ENCODE measurements around the gene HDAC4. TPM values are rescaled to one million over a fixed set of nuclear protein-coding genes. Genes with fewer than 3 reads are reported as not detected.

HDAC4 gene
- total RNA-seq, 2 experiments from 2014 or later = 64.8 to 67.4 TPM

DNA sequence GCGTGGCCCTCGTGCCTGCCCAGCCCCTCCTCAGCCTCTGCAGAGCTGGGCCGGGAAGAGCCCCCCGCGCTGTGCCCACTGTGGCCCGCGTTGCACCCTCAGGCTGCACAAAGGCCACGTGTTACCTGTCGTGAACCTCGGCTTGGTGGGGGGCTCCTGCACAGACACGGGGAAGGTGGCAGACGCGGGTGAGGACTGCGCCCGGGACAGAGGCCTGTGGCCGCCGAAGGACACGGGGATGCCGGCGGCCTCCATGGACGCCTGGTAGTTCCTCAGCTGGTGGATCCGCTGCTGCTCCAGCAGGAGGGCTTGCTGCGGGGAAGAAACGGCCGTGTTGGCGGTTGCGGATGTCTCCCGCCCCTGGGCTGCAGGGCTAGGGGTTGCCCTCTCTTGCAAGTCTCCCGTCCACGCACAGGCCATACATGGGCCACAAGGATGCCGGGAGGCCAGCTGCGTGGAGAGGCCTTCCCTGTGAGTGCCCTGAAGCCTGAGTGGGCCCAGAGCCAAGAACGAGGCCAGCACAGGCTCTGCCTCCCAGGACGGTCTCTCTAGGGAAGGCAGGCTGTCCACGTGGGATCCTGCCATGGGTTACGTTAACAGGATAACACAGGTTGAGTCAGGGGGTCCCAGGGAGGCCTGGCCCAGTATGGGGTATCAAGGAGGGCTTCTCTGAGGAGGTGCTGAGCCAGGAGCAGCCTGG, 289.3 kb downstream of the HDAC4 start:
- Mint-ChIP-seq H3K27me3 (no peaks in the 10 kb centered on the region), H3K36me3 (ENCODE audit: low read depth) (peaks cover 20% of the 10 kb centered on the region), H3K4me3 (no peak overlapping the region), H3K27ac (no peak overlapping the region), H3K9me3 (no peaks in the 10 kb centered on the region), H3K4me1 (no peaks in the 10 kb centered on the region)
- ChIA-PET POLR2A (no interaction called here), CTCF (no interaction called here)
- no peak for DNase-seq

DNA sequence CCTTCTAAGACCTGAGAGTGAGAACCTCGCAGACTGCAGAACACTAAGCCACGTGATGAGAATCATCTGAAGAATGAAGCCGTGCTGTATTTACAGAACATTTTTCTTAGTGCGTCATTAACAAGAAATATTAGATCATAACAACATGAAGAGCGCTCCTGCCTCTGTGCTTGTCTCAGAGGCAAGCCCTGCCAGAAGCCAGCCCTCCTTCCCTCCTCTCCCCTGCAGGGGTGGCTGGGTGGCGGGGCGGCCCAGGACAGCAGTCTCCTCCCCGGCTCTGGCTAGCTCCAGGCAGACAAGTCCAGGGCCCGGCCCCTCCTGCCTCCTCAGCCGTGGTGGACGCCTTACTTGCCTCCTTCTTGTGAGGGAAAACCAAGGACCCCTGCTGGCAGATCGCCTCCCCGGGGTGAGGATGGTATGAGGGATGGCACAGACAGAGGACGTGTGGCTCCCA, 290.2 kb downstream of the HDAC4 start:
- CTCF ChIA-PET = no interaction called here
- Mint-ChIP-seq H3K36me3 (ENCODE audit: low read depth) (peaks cover 15% of the 10 kb centered on the region), H3K9me3 (no peaks in the 10 kb centered on the region), H3K4me3 (no peak overlapping the region), H3K27ac (no peak overlapping the region), H3K4me1 (no peaks in the 10 kb centered on the region), H3K27me3 (no peaks in the 10 kb centered on the region)
- POLR2A ChIA-PET = no interaction called here
- no peak for DNase-seq

DNA sequence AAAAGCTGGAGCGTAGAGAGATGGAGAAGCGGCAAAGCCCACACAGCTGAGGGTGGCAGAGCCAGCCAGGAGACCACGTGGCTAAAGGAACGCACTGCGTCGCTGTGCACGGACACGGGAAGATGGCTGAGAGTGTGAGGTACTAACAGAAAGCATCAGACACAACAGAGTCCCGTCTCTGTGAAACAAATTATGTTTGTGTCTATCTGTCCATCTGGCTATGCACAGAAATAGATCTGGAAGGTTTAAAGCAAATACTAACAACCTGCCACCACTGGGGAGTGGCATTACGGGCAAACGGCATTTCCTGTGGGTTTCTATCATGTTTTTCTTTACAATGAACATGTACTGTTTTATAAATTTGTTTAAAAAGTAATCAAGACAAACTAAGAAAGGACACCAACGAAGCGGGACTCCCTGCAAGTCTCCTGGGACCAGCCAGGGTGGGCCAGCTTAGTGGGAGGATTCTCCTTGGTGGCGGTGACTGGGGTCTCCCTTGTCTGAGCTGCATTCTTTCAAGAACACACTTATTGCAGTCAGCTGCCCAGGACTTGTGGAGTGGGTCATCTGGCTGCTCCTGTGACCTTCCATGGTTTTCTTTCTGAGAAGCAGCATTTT, 290.8 kb downstream of the HDAC4 start:
- Mint-ChIP-seq H3K27me3 (no peaks in the 10 kb centered on the region), H3K27ac (no peak overlapping the region)

DNA sequence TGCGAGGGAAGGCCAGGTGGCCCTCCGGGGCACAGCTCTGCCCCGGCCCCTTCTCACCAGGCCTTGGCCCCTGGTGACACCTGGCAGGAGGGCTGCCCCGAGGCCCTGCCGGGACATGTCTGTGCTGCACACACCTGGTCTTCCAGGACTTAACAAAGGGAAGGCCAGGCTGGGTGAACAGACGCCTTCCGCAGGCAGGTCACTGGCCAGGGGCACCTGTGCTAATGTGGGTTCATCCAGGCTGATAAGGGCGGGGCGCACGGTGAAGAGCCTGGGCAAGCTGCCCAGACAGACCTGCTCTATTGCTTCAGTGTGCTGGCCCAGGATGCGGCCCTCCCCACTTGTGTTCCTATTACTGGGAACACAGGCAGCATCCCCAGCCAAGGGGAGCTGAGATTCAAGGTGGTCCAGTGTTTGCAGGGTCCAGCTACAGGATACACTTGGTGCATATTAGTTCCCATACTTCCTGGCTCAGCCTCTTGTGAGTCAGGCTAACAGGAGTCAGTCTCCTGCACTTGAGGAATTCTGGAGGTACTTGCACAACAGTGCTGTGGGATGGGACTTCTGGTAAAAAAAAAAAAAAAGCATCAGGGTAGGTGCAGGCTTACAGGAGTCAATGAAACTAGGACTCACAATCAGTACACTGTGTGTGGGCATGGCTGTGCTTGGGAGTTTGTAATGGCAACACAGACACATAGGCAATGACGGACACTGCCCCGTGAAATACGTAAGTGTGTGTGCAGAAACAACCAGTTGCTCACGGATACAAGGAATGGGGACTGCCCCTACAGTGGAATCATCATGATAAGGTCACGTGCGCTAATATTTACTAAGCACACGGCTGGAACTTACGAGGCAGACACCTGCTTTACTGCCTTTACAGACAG, 291.5 kb downstream of the HDAC4 start:
- ChIA-PET POLR2A (no interaction called here), CTCF (no interaction called here)
- Mint-ChIP-seq H3K27ac (no peak overlapping the region), H3K4me1 (no peaks in the 10 kb centered on the region), H3K4me3 (no peak overlapping the region), H3K27me3 (no peaks in the 10 kb centered on the region), H3K9me3 (no peaks in the 10 kb centered on the region), H3K36me3 (ENCODE audit: low read depth) (peaks cover 17% of the 10 kb centered on the region)
- no peak for DNase-seq

More for the DNA sequence above, 290.8 kb downstream of the HDAC4 start:
- no peaks in the 10 kb centered on the region for H3K9me3 Mint-ChIP-seq
- CTCF ChIA-PET = no interaction called here
- H3K4me1 Mint-ChIP-seq = no peaks in the 10 kb centered on the region
- peaks cover 12% of the 10 kb centered on the region for H3K36me3 Mint-ChIP-seq (ENCODE audit: low read depth)
- H3K4me3 Mint-ChIP-seq = no peak overlapping the region
- POLR2A ChIA-PET = no interaction called here
- no peak for DNase-seq

DNA sequence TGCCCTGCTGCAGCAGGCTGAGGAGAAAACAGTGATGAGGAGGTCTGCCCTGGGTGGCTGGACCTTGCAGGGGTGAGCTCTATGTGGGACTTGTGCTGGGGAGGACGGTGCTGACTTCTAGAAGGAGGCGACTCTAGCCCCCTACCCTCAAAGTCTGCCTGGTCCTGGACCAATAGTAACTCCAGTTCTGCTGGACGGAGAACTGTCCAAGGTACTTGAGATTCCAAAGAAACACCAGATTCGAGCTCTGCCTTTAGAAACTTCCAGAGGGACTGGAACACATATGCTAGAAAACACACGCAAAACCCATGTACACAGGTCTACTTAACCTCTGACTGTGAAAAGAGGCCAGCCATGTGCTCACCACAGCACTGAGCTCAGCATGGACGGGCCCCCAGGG, 292.4 kb downstream of the HDAC4 start:
- H3K9me3 Mint-ChIP-seq = no peaks in the 10 kb centered on the region
- POLR2A ChIA-PET = no interaction called here

DNA sequence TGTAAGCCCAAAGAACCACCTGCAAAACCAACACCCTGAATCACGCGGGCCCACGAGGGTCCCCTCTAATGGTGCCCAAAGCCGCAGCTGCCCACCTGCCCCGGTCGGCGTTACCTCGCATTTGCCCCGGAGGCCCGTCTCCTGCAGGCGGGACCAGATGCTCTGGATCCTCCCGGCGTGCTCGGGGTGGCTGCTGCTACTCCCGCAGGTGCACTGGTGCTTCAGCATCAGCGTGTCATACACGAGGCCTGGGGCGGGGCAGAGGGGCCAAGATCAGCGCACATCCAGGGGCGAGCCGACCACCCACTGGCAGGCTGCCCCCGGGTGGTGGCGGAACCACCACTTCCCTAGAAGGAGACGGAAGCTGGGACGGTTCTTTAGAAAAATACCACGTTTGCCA, 292.9 kb downstream of the HDAC4 start:
- Mint-ChIP-seq H3K36me3 (ENCODE audit: low read depth) (peaks cover 17% of the 10 kb centered on the region), H3K27ac (no peak overlapping the region)
- POLR2A ChIA-PET = no interaction called here

More for the DNA sequence above, 292.4 kb downstream of the HDAC4 start:
- Mint-ChIP-seq H3K27me3 (no peaks in the 10 kb centered on the region), H3K4me1 (no peaks in the 10 kb centered on the region), H3K36me3 (ENCODE audit: low read depth) (peaks cover 17% of the 10 kb centered on the region), H3K27ac (no peak overlapping the region), H3K4me3 (no peak overlapping the region)
- no peak for DNase-seq
- CTCF ChIA-PET = no interaction called here

DNA sequence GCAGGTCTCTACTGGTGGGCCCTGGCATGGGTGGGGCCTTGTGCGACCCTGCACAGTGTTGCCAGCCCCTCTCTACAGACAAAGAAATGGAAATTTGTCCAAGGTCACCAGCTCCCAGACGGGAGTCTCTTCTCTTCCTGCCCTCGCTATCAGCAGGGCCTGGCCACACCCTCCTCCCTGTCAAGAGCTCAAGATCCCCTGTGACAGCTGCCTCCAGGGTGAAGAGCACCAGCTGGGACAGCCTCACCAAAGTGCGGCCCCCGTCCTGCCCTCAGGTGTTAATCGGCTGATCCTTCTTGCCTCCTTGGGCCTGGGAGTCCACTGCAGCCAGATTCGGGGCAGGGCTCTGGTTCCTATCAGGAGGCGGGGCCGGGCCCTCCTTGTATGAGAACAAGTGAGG, 293.9 kb downstream of the HDAC4 start:
- POLR2A ChIA-PET = no interaction called here
- peaks cover 17% of the 10 kb centered on the region for H3K36me3 Mint-ChIP-seq (ENCODE audit: low read depth)
- H3K9me3 Mint-ChIP-seq = no peaks in the 10 kb centered on the region
- H3K27ac Mint-ChIP-seq = no peak overlapping the region
- no peaks in the 10 kb centered on the region for H3K4me1 Mint-ChIP-seq
- H3K4me3 Mint-ChIP-seq = no peak overlapping the region
- CTCF ChIA-PET = no interaction called here
- no peak for DNase-seq
- no peaks in the 10 kb centered on the region for H3K27me3 Mint-ChIP-seq

More for the DNA sequence above, 292.9 kb downstream of the HDAC4 start:
- Mint-ChIP-seq H3K4me3 (no peak overlapping the region), H3K4me1 (no peaks in the 10 kb centered on the region), H3K27me3 (no peaks in the 10 kb centered on the region), H3K9me3 (no peaks in the 10 kb centered on the region)
- DNase-seq = no peak
- CTCF ChIA-PET = no interaction called here

DNA sequence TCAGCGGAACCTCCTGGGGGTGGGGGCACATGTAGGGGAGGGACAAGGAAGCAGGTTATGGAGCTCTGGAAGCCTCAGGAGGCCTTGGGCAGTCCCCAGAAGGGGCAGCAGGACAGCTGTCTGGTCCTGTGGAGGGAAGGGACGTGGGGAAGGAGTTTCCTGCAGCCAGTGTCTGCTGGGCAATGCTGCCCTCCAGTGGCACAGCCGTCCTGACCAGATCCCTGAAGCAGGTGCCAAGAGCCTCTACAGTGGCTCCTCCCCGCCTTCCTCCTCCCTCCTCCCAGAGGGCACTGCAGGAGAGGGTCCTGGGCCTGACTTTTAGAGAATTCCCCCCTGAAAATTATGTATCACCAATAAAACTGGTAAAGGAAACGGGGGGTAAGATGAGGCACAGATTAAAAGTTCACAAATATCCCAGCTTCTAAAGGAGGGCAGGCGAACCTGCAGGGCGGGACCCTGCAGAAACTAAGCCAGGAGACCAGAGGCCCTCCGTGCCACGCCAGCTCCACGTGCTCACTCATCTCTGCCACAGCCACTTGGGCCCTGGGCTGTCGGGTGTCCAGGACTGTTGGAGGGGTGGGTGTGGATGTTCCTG, 294.4 kb downstream of the HDAC4 start:
- H3K9me3 Mint-ChIP-seq = no peaks in the 10 kb centered on the region
- no peaks in the 10 kb centered on the region for H3K27me3 Mint-ChIP-seq
- no peak for DNase-seq
- no peaks in the 10 kb centered on the region for H3K4me1 Mint-ChIP-seq
- no peak overlapping the region for H3K4me3 Mint-ChIP-seq
- peaks cover 17% of the 10 kb centered on the region for H3K36me3 Mint-ChIP-seq (ENCODE audit: low read depth)
- H3K27ac Mint-ChIP-seq = no peak overlapping the region
- ChIA-PET POLR2A (no interaction called here), CTCF (no interaction called here)

DNA sequence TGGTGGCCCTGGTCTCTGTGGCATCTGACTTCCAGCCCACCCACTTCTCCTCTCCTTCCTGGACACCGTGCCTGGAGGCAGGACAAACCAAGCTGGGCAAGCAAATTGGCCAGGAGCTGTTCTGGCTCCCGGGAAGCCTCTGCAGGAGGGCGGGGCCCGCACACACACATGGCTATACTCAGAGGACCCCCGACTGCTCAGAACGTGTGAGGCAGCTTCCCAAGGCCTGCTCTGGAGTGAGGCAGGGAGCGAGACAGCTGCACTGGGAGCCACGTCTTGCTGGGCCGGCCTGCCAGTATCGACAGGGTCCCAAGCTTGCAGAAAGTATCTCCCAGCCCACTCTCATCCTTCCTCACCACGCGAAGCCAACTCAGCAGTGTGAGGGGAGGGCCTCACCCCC, 295.6 kb downstream of the HDAC4 start:
- Mint-ChIP-seq H3K4me1 (no peaks in the 10 kb centered on the region), H3K27me3 (no peaks in the 10 kb centered on the region), H3K9me3 (no peaks in the 10 kb centered on the region), H3K36me3 (ENCODE audit: low read depth) (peaks cover 11% of the 10 kb centered on the region), H3K27ac (no peak overlapping the region), H3K4me3 (no peak overlapping the region)
- CTCF ChIA-PET = no interaction called here
- POLR2A ChIA-PET = no interaction called here
- no peak for DNase-seq

DNA sequence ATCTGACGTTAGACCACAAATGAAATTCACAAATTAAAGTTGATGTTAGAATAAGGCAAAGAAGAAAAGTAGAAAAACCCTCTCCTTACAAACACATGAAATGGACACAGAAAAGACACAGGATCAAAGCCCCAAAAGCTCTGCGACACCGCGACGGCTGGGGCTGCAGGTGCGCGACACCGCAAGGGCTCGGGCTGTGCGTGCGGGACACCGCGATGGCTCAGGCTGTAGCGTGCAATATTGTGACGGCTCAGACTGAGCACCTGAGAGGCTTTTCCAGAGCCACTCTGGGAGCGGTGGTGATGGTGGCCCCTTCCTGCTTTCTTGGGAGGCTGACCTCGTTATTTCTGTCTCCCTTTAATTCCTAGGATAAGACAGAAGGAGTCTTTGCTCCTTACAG, 296.0 kb downstream of the HDAC4 start:
- DNase-seq = no peak
- Mint-ChIP-seq H3K27ac (no peak overlapping the region), H3K4me1 (no peaks in the 10 kb centered on the region), H3K27me3 (no peaks in the 10 kb centered on the region), H3K9me3 (no peaks in the 10 kb centered on the region), H3K36me3 (ENCODE audit: low read depth) (peaks cover 12% of the 10 kb centered on the region), H3K4me3 (no peak overlapping the region)
- CTCF ChIA-PET = no interaction called here
- POLR2A ChIA-PET = no interaction called here

DNA sequence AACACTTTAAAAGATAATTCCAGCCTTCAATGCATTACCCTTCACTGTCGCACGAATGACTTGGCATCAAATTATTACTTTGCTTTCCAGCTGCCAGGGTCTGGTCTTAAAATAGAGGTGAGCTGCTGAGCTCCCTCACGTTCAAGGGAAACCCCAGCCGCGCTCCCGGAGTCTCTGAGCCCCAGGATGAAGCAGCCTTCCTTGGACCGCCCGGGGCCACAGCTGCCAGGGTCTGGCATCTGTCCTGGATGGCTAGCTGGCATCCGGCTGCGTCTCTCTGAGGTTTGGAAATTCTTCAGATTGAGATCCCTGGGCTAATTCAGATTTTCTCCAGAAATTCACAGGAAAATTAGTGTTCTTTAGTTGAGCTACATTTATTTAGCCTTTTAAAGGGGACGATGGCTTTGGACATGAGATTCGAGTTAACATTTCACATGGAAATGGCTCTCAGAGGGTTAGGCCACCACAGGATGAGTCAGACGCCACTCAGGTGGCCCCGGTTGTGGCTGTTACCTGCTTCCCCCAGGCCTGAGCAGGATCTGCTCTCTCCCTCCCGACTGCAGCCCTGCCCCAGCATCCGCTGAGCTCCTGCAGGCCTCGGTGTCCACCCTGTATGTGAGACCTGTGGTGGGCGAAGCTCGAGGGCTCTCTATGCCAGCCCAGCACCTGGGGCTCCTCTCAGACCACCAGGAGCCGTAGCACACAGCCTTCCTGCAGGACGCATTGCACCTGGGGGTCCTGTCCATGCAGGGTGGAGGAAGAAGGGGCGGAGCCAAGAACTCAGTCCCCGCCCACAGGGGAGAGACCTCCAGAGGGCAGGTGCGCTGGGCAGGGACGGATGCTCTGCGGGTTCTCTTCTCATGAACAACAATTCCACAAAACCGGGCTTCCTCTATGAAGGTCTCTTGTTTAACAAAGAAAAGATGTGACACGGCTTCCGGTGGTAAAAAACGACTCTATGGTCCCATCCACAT, 297.4 kb downstream of the HDAC4 start:
- H3K27me3 Mint-ChIP-seq = no peaks in the 10 kb centered on the region
- no peak overlapping the region for H3K27ac Mint-ChIP-seq
- H3K4me1 Mint-ChIP-seq = no peaks in the 10 kb centered on the region
- H3K4me3 Mint-ChIP-seq = no peak overlapping the region
- ChIA-PET POLR2A (no interaction called here), CTCF (no interaction called here)
- H3K36me3 Mint-ChIP-seq (ENCODE audit: low read depth) = peaks cover 9% of the 10 kb centered on the region
- DNase-seq = no peak
- H3K9me3 Mint-ChIP-seq = no peaks in the 10 kb centered on the region

DNA sequence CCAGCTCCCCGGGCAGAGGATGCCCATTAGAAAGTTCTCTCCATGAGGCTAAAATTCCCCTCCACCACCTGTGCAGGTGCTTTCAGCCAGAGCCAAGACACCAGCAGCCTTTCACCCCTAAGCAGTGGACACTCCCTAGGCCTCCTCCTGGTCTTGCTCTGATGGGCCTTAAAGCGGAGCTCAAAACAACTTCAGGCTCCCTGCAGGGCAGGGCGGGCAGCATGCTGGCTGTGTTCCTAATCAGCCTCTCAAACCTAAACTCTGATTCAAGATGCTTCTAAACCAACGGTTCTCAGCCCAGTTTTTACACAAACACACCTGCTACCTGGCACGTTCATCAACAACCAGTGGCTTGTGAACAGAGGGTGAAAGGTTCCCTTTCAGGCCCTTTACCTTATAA, 298.6 kb downstream of the HDAC4 start:
- no peak overlapping the region for H3K4me3 Mint-ChIP-seq
- H3K27me3 Mint-ChIP-seq = no peaks in the 10 kb centered on the region
- H3K36me3 Mint-ChIP-seq (ENCODE audit: low read depth) = peaks cover 9% of the 10 kb centered on the region
- POLR2A ChIA-PET = no interaction called here
- no peaks in the 10 kb centered on the region for H3K9me3 Mint-ChIP-seq
- H3K4me1 Mint-ChIP-seq = no peaks in the 10 kb centered on the region
- CTCF ChIA-PET = no interaction called here
- H3K27ac Mint-ChIP-seq = no peak overlapping the region
- DNase-seq = no peak
